K562 (cell line): Measurements from ENCODE around the gene IFIT5. TPM values are rescaled to one million over a fixed set of nuclear protein-coding genes. Genes with fewer than 3 reads are reported as not detected.

Experiments
- CBFA2T3 ChIP-seq: fragments of 450-650 bp; IDR thresholded peaks from 2 replicates; pipeline ENCODE4 v1.6.1; 2017
- CBX5 ChIP-seq: IDR thresholded peaks from 2 replicates; pipeline ENCODE4 v1.6.1; 2014; ENCODE audit warnings: low read depth, borderline replicate concordance
- DPF2 ChIP-seq: fragments of 450-650 bp; IDR thresholded peaks from 2 replicates; pipeline ENCODE4 v1.6.1; 2016
- GATA2 ChIP-seq: sonication (generic); formaldehyde crosslinking; IDR thresholded peaks from 2 replicates; pipeline ENCODE4 v1.4.0; 2020; ENCODE audit warnings: mild to moderate bottlenecking, missing genetic modification reagents
- GTF2A2 ChIP-seq: IDR thresholded peaks from 2 replicates; pipeline ENCODE4 v1.6.1; 2016; ENCODE audit warnings: mild to moderate bottlenecking, missing genetic modification characterization, missing compliant biosample characterization
- HDAC6 ChIP-seq: IDR thresholded peaks from 2 replicates; pipeline ENCODE4 v1.6.1; 2012; ENCODE audit warnings: low read depth, mild to moderate bottlenecking, control low read depth, inconsistent platforms, low read length, moderate library complexity
- HDAC8 ChIP-seq: fragments of 450-650 bp; IDR thresholded peaks from 2 replicates; pipeline ENCODE4 v1.6.1; 2016; ENCODE audit warnings: mild to moderate bottlenecking, missing genetic modification characterization, moderate library complexity, missing compliant biosample characterization
- IRF2 ChIP-seq: sonication (generic); formaldehyde crosslinking; IDR thresholded peaks from 2 replicates; pipeline ENCODE4 v1.8.1; 2022; ENCODE audit warnings: mild to moderate bottlenecking, missing genetic modification reagents
- KLF10 ChIP-seq: fragments of 250-450 bp; sonication (Bioruptor Pico); IDR thresholded peaks from 2 replicates; pipeline ENCODE4 v1.6.1; 2021; ENCODE audit warnings: matching md5 sums
- MED1 ChIP-seq: sonication (generic); formaldehyde crosslinking; IDR thresholded peaks from 2 replicates; pipeline ENCODE4 v1.8.1; 2023; ENCODE audit warnings: missing genetic modification reagents, borderline replicate concordance
- MTA1 ChIP-seq: fragments of 450-650 bp; IDR thresholded peaks from 2 replicates; pipeline ENCODE4 v1.6.1; 2017; ENCODE audit warnings: borderline replicate concordance
- MTA3 ChIP-seq: fragments of 450-650 bp; formaldehyde crosslinking; IDR thresholded peaks from 2 replicates; pipeline ENCODE4 v1.6.1; 2017; ENCODE audit warnings: mild to moderate bottlenecking, borderline replicate concordance
- MXI1 ChIP-seq: IDR thresholded peaks from 2 replicates; pipeline ENCODE4 v1.6.1; 2011; ENCODE audit warnings: low read depth, mild to moderate bottlenecking, improper control_type of control experiment, low read length
- NBN ChIP-seq: fragments of 450-650 bp; IDR thresholded peaks from 2 replicates; pipeline ENCODE4 v1.6.1; 2016; ENCODE audit warnings: low read depth, mild to moderate bottlenecking
- NCOR1 ChIP-seq: fragments of 450-650 bp; IDR thresholded peaks from 2 replicates; pipeline ENCODE4 v1.6.1; 2016; ENCODE audit warnings: mild to moderate bottlenecking, moderate library complexity
- NFIC ChIP-seq: fragments of 450-650 bp; IDR thresholded peaks from 2 replicates; pipeline ENCODE4 v1.6.1; 2017; ENCODE audit warnings: mild to moderate bottlenecking, inconsistent platforms
- NR2C1 ChIP-seq, 2 experiments: fragments of 450-650 bp; IDR thresholded peaks; 2 replicates each; pipeline ENCODE4 v1.6.1; 2017; ENCODE audit warnings: mild to moderate bottlenecking in 2 of 2, antibody characterized with exemption in 1 of 2, inconsistent platforms in 1 of 2, missing compliant biosample characterization in 1 of 2, missing genetic modification characterization in 1 of 2
- POLR2AphosphoS5 ChIP-seq: IDR thresholded peaks from 2 replicates; pipeline ENCODE4 v1.6.1; 2011; ENCODE audit warnings: mild to moderate bottlenecking, low read depth, low read length, moderate library complexity; ENCODE audit not compliant: control insufficient read depth, insufficient read depth
- POLR2B ChIP-seq: fragments of 450-650 bp; IDR thresholded peaks from 2 replicates; pipeline ENCODE4 v1.6.1; 2018; ENCODE audit warnings: low read depth; ENCODE audit not compliant: partially characterized antibody
- POU5F1 ChIP-seq: fragments of 150-350 bp; IDR thresholded peaks from 2 replicates; pipeline ENCODE4 v1.6.1; 2014; ENCODE audit warnings: borderline replicate concordance, low read length, low read depth, mild to moderate bottlenecking; ENCODE audit not compliant: partially characterized antibody
- RBBP5 ChIP-seq: fragments of 200-600 bp; sonication (generic); IDR thresholded peaks from 2 replicates; pipeline ENCODE4 v1.6.1; 2012; ENCODE audit warnings: borderline replicate concordance, mild to moderate bottlenecking, low read length, control low read depth, inconsistent platforms; ENCODE audit not compliant: insufficient read depth, poor library complexity, severe bottlenecking
- SNRNP70 ChIP-seq: fragments of 200-400 bp; formaldehyde crosslinking; optimal IDR thresholded peaks from 2 replicates; pipeline ENCODE3; 2017; ENCODE audit warnings: low read depth, low read length
- STAG1 ChIP-seq: sonication (generic); formaldehyde crosslinking; IDR thresholded peaks from 2 replicates; pipeline ENCODE4 v1.5.0; 2020; ENCODE audit warnings: missing genetic modification reagents, borderline replicate concordance
- TCF3 ChIP-seq: sonication (generic); formaldehyde crosslinking; IDR thresholded peaks from 2 replicates; pipeline ENCODE4 v1.4.0; 2020; ENCODE audit warnings: mild to moderate bottlenecking, missing genetic modification reagents
- WHSC1 ChIP-seq: IDR thresholded peaks from one replicate; pipeline ENCODE4 v1.6.1; 2012; ENCODE audit warnings: low read length, control low read depth, inconsistent platforms
- ZFP36 ChIP-seq: fragments of 150-350 bp; IDR thresholded peaks from 2 replicates; pipeline ENCODE4 v1.6.1; 2018; ENCODE audit warnings: low read length, low read depth; ENCODE audit not compliant: partially characterized antibody
- ZFP91 ChIP-seq: sonication (generic); formaldehyde crosslinking; IDR thresholded peaks from 2 replicates; pipeline ENCODE4 v1.8.0; 2022; ENCODE audit warnings: mild to moderate bottlenecking, missing genetic modification reagents
- ZKSCAN3 ChIP-seq: fragments of 250-450 bp; sonication (Bioruptor Pico); IDR thresholded peaks from 2 replicates; pipeline ENCODE4 v1.4.0; 2020
- ZNF561 ChIP-seq: fragments of 450-650 bp; formaldehyde crosslinking; conservative IDR thresholded peaks from 2 replicates; pipeline ENCODE4 v1.4.0; 2020; ENCODE audit warnings: mild to moderate bottlenecking, moderate library complexity
- polyA plus RNA-seq, 8 experiments: library from polyadenylated mRNA; depleted of rRNA in 4 of 8; stranded (reverse) in 5 of 8; unstranded in 3 of 8; fragments of >200 nt; fragmentation: Nextera tagmentation in 2 of 8; fragmentation: Illumina TruSeq in 1 of 8; extraction: Ambion mirVana in 2 of 8; extraction: Trizol in 1 of 8; gene quantifications; 2 replicates each; pipeline versions ENCODE4 v1.2.1 to v1.2.3, GENCODE V29; 2011 to 2014; ENCODE audit warnings: inconsistent platforms in 1 of 8, missing spikeins in 1 of 8
- total RNA-seq, 7 experiments: library from RNA; depleted of rRNA in 6 of 7; stranded (reverse); fragments of >200 nt in 6 of 7; fragmentation: Illumina TruSeq in 2 of 7; extraction: Trizol in 2 of 7; gene quantifications; 2 replicates each; pipeline versions ENCODE4 v1.2.1 to v1.2.3, GENCODE V29; 2011 to 2021; ENCODE audit warnings: low replicate concordance in 1 of 7
- TF ChIP-seq, protein P1 (sequence below): fragments of 450-650 bp; formaldehyde crosslinking; IDR thresholded peaks from 2 replicates; pipeline ENCODE4 v1.4.0; 2020; ENCODE audit warnings: mild to moderate bottlenecking, moderate library complexity
- TF ChIP-seq, protein P2 (sequence below): fragments of 250-450 bp; sonication (Bioruptor Pico); IDR thresholded peaks from 2 replicates; pipeline ENCODE4 v1.8.0; 2021; ENCODE audit warnings: moderate library complexity, mild to moderate bottlenecking, inconsistent platforms

IFIT5 gene
- total and polyA plus RNA-seq, 9 of the 15 experiments (the other 6 are each of a cell fraction or from before 2014, with no cell fraction given) = 0.04 to 0.11 (median 0.06) TPM; not detected in 5

- no peak for TF ChIP-seq KLF10 (CRISPR knock-in tag)
- no peak for TF ChIP-seq NBN
- TF ChIP-seq NR2C1 (IDR thresholded peaks at IDR 0.05) = no peak
- no peak for TF ChIP-seq NR2C1 (tag; IDR thresholded peaks at IDR 0.05)
- peak; percentile 83 for TF ChIP-seq TCF3 (CRISPR knock-in tag)
- TF ChIP-seq MTA1 = no peak
- peak; percentile 62 for TF ChIP-seq DPF2
- no peak for TF ChIP-seq WHSC1
- TF ChIP-seq POLR2AphosphoS5 = peak; percentile 38; the same call in 1 of the 2 replicates
- TF ChIP-seq MXI1 = no peak
- TF ChIP-seq MTA3 = no peak
- TF ChIP-seq ZFP91 (CRISPR knock-in tag) = no peak
- TF ChIP-seq ZNF561 = no peak
- TF ChIP-seq GTF2A2 (tag) = no peak
- TF ChIP-seq GATA2 (CRISPR knock-in tag) = peak; percentile 56
- TF ChIP-seq STAG1 (CRISPR knock-in tag) = no peak
- no peak for TF ChIP-seq ZKSCAN3
- TF ChIP-seq, protein P1, sequence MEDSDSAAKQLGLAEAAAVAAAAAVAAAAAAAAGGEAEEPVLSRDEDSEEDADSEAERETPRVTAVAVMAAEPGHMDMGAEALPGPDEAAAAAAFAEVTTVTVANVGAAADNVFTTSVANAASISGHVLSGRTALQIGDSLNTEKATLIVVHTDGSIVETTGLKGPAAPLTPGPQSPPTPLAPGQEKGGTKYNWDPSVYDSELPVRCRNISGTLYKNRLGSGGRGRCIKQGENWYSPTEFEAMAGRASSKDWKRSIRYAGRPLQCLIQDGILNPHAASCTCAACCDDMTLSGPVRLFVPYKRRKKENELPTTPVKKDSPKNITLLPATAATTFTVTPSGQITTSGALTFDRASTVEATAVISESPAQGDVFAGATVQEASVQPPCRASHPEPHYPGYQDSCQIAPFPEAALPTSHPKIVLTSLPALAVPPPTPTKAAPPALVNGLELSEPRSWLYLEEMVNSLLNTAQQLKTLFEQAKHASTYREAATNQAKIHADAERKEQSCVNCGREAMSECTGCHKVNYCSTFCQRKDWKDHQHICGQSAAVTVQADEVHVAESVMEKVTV (CRISPR knock-in tag) = no peak
- TF ChIP-seq CBFA2T3 = peak; percentile 85
- TF ChIP-seq, protein P2, sequence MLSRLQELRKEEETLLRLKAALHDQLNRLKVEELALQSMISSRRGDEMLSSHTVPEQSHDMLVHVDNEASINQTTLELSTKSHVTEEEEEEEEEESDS = no peak
- peak; percentile 65 for TF ChIP-seq NCOR1
- no peak for TF ChIP-seq RBBP5
- TF ChIP-seq POU5F1 = no peak
- TF ChIP-seq POLR2B = no peak
- no peak for TF ChIP-seq HDAC6
- peak; percentile 28 for TF ChIP-seq ZFP36
- no peak for TF ChIP-seq CBX5
- TF ChIP-seq NFIC = peak; percentile 83
- no peak for TF ChIP-seq IRF2 (CRISPR knock-in tag)
- no peak for TF ChIP-seq HDAC8 (tag)
- TF ChIP-seq MED1 (CRISPR knock-in tag) = no peak
- no peak for TF ChIP-seq SNRNP70
These were observed 39.6 kb upstream of the IFIT5 start (continued) for GRCh38 chr10:89374713-89375141.
